NCI-H460 (cell line): ENCODE results near the gene SCYGR2. TPM values are rescaled to one million over a fixed set of nuclear protein-coding genes. Genes with fewer than 3 reads are reported as not detected.
"Not testable (repeated sequence)": the region's sequence is repeated elsewhere in the genome, so short reads cannot be mapped to it uniquely, and the experiment has no call there.

Source experiments
- DNase-seq: peaks from one replicate; pipeline ENCODE4 v3.0.0-alpha.2; 2016; ENCODE audit warnings: low read depth; ENCODE audit errors: extremely low read depth
- polyA plus RNA-seq: library from polyadenylated mRNA; depleted of rRNA; stranded (reverse); fragments of >200 nt; gene quantifications from 2 replicates; pipeline ENCODE4 v1.2.3, GENCODE V29; 2014; cell fraction: nucleus; rRNA removed
- total RNA-seq: library from RNA; depleted of rRNA; stranded (reverse); fragments of >200 nt; shearing (Covaris generic); gene quantifications from 2 replicates; pipeline ENCODE4 v1.2.3, GENCODE V29; 2014; rRNA removed

Gene SCYGR2, protein sequence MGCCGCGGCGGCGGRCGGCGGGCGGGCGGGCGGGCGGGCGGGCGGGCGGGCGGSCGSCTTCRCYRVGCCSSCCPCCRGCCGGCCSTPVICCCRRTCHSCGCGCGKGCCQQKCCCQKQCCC
- total RNA-seq, result not detected in 2 replicates
- not detected in 2 replicates for polyA plus RNA-seq

DNA sequence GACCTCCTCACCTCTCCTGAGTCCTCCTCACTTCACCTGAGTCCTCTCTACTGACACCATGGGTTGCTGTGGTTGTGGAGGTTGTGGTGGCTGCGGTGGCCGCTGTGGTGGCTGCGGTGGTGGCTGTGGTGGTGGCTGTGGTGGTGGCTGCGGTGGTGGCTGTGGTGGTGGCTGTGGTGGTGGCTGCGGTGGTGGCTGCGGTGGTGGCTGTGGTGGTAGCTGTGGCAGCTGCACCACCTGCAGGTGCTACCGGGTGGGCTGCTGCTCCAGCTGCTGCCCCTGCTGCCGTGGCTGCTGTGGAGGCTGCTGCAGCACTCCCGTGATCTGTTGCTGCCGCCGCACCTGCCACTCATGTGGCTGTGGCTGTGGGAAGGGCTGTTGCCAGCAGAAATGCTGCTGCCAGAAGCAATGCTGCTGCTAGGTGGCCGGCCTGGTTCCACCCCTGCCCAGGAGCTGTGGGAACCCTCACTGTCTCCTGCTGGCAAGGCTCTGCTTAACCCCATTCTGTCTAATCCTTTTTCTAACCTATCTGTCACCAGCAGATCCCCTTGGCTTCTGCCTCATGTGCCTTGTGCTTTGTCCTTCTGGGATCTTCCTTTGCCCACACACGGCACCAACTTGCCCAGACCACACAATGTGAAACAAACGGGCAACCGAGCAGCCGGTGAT lies at the start of gene SCYGR2:
Gene SCYGR2, plus strand, starts transcription at position 59 of the 669 bp plus-strand sequence. Its CDS starts 0 bp downstream, at position 59.
- DNase-seq, result not testable (repeated sequence)

DNA sequence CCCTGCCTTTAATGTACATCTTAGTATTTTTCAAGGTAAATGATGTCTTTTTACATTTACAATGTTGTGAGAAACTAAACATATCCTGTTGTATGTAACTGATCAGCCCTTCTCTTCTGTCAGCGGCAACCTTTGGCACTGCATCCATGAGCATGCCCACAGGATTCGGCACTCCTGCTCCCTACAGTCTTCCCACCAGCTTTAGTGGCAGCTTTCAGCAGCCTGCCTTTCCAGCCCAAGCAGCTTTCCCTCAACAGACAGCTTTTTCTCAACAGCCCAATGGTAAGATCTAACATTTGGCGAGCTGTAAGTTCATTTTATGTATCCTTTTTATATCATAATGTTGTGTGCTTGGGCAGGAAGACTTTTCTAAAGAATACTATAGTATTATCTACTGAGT lies 46.9 kb upstream of the SCYGR2 start:
- no peak for DNase-seq

DNA sequence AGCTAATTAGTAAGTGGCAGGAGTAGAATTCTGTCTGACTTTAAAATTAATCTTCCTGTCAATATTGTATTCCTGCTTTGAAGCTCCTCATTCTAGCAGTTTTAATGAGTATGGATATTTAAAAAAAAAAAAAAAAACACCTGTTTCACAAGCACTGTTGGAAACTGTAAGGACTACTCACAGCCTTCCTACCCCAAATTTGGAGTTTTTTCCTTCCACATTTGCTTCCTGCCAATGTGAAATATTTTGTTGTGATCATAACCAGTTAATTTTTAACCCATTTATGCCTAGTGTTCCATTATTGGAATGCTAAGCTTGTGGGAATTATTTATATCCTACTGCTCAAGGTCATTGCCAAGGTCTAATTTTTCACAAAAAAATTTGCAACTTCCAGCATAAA lies 36.1 kb upstream of the SCYGR2 start:
- no peak for DNase-seq

DNA sequence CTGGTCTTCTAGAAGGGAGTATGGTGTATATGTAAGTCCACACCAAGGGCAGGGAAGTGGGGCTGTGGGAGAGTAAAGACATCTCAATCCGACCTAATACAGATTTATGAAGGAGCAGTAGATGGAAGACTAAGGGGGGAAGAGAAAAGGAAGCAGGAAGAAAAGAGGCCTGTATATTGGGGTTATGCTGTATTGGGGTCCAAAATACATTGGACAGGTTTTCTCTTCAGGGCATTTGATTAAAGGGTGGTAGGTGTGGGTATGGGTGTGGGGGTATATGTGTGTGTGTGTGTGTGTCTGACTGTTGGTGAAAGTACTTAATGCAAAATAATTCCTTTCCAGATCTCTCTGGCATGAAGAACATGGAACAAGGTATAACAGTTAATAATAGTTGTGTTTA lies 33.6 kb upstream of the SCYGR2 start:
- DNase-seq, result no peak

DNA sequence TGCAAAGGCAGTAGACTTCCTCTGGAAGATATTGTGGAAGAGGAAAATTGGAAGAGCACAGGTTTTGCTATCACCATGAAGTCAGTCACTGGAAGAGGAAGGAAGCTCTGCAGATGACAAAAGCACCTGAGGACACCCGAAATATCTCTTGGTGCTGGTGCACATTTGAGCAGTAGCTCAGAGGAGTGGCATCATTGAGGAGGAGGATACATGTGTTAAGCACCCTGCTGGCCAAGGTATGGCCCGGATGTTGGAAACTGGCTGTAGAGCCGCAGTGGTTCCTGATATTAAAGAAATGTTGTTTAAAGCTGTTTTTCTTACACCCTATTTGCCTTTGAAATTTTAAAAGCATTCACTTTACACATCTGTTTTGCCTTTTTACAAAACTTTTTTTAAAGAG lies 32.7 kb upstream of the SCYGR2 start:
- DNase-seq, result no peak

DNA sequence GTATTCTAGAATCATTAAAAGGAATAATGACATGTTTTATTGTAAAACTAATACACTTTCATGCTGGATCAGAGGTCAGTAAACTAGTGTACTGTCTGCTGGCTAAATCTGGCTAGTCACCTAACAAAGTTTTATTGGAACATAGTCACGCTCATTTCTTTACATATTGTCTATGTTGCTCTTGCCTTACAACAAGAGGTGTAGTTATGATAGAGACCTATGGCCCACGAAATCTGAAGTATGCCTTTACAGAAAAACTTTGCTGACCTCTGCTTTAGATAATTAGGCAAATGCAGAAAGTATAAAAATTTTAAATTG lies 29.9 kb upstream of the SCYGR2 start:
- no peak for DNase-seq

DNA sequence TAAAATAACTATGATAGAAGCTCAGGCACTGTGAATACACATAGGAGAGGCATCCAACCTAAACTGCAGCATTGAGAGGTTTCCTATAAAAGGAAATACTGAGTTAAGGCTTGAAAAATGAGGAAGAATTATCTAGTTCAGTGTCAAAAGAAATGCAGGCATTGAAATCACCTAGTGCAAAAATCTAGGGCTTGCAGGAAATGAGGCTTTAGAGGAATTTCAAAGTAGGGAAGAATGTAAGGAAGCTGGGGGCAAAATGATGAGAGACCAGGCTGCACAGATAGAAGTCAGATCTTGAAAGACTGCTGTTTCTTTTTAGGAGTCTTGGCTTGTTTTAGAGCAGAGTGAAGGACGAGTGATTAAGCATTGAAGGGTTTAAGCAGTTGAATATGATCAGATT lies 28.1 kb upstream of the SCYGR2 start:
- no peak for DNase-seq

DNA sequence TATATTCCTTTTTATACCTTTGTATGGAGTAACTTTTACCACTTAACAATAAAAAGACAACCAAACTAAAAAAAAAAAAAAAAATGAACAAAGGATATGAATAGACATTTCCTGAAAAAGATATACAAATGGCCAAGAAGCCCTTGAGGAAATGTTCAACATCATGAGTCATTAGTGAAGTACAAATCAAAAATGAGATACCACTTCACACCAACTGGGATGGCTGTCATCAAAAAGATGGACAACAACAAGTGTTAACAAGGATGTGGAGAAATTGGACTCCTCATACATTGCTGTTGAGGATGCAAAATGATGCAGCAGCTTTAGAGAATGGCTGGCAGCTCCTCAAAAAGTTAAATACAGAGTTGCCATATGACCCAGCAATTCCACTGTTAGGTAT lies 22.6 kb upstream of the SCYGR2 start:
- no peak for DNase-seq

DNA sequence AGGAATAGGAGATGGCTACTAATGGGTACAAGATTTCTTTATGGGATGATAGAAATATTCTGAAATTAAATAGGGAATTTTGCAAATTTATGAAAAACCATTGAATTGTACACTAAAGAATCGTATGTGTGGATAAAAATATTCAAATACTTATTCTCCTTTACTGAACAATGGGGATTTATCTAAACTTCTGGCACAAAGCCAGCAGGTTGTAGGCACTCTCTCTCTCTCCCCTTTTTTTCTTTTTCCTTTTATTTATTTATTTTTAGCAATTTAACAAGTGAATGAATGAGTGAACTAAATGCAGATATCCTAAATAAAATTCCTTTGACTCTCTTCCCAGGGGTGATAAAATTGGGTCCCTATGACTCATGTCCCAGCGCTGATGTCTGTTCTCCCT lies 21.9 kb upstream of the SCYGR2 start:
- DNase-seq, result no peak

DNA sequence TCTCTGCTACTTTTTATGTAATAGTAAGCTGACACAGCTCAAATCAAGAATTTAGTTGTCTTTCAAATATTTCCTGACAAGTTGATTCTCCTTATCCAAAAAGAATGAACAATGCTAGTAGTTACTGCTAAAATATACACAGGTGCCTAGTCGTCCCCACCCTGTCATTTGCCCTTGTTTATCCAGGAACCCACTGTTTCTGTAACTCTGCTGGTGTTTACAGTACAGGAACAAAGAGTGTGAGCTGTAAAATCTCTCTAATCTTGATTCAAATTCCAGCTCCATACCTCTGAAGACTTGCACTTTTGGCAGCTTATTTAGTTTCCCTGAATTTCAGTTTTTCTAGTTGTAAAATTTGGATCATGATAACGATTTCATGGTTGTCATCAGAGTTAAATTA lies 21.1 kb upstream of the SCYGR2 start:
- DNase-seq, result no peak

DNA sequence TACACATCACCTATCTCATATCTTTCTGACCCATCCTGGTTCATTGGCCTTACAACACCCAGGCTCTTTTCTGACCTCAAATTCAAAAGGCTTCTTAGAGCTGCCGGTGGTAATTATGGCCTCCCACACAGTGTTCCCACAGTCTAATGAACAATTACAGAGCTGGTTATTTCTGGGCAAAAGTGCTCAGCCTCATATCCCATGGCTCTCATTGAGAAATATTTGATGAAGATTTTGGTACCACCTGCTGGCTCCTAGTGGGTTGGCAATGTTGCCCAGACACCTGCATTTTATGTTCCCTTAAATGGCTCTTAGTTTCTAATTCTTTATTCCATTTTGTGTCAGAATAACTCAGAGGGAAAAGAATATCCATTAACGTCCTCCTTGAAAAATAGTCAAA lies 20.1 kb upstream of the SCYGR2 start:
- DNase-seq, result no peak

DNA sequence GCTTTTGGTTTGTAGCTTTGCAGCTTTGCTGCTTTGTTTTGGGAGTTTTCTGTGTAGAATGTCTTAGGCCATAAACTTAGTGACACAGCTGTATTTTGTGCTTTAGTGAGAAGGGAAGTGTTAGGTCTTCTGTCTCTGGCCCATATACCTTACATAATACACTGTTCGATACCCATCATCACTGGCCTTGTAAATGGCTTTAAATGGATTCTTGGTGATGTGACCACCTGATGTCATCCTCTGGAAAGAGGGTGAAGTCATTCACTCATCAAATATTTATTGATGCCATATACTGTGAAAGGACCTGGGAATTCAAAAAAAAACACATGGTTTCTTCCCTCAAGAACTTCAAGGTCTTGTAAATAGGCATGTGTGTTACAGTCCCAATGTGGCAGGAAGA lies 18.9 kb upstream of the SCYGR2 start:
- no peak for DNase-seq

DNA sequence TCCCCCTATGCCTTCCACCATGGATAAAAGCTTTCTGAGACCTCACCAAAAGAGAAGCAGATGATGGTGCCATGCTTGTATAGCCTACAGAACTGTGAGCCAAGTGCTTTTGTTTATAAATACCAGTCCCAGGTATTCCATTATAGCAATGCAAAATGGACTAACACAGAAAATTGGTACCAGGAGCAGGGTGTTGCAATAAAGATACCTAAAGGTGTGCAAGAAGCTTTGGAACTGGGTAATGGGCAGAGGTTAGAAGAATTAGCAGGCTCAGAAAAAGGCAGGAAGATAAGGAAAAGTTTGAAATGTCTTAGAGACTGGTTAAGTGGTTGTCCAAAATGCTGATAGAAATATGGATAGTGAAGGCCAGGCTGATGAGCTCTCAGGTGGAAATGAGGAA lies 16.3 kb upstream of the SCYGR2 start:
- DNase-seq, result no peak

DNA sequence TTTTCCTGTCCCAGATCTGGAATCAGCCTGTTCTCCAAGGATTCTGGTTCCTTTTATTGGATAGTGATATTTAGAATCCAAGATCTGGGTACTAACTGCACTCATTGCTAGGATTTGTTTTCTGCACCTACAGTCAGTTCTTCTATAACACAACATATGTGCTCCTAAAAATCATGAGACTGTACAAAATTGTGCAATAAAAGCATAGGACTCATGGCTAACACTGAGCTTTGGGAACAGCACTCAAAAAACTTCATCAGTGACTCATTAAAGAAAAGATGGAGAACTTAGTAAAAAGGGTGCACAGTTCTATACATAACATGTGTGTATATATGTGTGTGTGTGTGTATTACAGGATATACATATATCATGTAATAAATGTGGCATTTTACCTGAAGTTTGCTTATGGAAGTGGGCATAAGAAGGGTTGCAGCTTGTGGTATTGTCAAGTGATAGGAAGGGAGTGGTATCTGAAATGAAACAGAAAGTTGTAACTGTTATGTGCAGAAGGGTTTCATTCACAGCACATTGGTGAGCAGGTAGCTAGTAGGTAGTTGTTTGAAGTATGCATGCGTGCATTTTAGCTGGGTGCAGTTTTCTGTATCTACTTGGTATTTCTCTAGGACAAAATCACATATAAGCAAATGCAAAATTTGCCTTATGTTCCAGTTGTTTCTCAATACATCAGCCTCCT lies 5.9 kb upstream of the SCYGR2 start:
- no peak for DNase-seq

DNA sequence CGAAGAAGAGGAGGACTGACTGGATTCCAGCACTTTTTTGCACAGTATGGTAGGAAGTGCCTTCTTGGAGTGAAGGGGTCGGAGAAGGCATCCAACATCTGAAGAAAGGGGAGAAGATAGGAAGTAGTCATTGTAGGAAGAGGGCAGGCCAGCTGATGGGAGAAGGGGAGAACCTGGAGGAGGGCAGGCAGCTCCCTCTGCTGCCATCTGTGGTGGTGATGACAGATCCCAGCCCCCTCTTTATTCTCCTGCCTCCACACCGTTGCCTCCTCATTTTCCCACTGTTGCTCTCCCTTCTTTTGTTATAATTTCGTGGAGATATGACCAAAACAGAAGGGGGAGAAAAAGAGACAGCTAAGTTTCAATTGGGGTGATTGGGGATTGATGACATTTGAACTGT lies 2.9 kb upstream of the SCYGR2 start:
- DNase-seq, result no peak

DNA sequence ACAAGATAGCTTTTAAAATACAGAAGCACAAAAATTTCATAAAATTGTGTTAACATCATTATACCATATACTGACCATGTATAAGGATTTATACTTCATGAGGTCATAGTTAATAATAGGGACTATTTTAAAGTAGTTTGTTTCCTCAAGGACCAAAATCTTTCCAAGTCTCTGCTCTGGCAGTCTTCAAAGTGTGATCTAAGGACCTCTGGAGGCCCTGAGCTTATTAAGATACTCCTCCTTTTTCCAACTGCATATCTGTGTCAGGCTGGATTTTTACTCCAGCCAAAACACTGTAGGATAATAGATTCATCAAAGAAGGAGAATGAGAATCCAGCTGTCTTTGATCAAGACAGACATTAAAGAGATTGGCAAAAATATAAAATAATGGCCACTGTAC lies 1.7 kb upstream of the SCYGR2 start:
- DNase-seq, result no peak

DNA sequence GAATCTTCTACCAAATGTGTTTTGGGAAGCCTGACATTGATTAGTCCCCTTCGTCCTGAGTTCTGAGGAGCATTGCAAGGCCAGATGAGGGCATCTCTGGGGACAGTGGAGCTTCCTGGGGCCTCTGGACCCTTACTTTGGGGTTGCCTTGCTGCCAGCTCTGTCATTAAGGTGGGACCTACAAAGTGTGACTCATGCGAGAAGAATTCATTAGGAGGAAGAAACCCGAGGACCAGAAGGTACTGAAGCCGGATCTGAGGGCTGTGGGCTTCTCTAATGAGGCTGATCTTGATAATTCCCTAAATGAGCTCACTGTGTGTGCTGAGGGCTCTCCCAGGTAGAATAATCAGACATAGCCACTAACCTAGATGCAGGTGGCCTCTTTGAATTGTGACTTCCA lies 695 bp upstream of the SCYGR2 start:
- DNase-seq, result no peak

DNA sequence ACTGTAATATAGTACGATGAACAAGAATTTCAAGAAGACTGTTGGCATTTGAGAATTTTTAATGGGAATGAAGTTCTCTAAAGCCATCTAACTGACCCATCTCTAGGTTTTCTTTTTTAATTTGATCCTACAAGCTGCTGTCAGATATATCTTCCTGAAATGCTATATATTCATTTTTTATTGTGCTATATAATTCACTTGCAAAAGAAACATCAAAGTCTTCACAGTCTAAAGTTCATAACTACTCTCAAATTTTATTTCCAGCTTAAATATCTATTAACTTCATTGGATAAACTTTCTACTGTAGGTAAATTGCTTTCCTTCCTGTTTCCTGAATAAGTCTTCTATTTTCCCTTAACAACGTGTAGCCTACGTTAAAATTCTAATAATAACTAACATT lies 3.7 kb downstream of the SCYGR2 start:
- DNase-seq, result no peak

DNA sequence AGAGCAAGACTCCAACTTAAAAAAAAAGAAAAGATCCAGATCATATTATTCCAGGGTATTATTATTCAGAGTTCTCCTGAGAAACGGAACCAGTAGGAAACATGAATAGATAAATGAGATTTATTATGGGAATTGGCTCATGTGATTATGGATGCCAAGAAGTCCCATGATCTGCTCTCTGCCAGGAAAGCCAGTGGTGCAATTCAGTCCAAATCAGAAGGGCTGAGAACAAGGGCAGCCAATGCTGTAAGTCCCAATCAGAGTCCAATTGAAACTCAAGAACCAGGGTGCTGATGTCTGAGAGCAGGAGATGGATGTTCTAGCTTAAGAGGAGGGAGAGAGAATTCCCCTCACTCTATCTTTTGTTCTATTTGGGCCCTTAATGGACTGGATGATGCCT lies 7.8 kb downstream of the SCYGR2 start:
- no peak for DNase-seq

DNA sequence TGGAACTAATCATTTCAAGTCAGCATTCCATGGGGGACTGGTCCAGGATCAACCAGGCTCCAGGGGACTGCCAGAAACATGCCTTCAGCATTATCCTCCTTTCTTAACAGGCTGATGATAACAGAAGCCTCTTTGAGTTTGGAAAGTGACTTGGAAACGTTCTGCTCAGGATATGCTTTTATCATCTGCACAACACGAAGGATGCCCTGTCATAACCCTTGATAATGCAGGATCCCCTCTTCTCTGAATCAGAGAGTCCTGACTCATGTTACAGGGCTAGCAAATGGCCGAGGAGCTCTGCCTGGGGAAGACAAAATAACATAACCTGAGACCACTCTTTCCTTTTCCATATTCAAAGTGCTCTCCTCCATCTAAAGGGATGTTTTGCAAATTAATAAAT lies 9.2 kb downstream of the SCYGR2 start:
- DNase-seq, result no peak

DNA sequence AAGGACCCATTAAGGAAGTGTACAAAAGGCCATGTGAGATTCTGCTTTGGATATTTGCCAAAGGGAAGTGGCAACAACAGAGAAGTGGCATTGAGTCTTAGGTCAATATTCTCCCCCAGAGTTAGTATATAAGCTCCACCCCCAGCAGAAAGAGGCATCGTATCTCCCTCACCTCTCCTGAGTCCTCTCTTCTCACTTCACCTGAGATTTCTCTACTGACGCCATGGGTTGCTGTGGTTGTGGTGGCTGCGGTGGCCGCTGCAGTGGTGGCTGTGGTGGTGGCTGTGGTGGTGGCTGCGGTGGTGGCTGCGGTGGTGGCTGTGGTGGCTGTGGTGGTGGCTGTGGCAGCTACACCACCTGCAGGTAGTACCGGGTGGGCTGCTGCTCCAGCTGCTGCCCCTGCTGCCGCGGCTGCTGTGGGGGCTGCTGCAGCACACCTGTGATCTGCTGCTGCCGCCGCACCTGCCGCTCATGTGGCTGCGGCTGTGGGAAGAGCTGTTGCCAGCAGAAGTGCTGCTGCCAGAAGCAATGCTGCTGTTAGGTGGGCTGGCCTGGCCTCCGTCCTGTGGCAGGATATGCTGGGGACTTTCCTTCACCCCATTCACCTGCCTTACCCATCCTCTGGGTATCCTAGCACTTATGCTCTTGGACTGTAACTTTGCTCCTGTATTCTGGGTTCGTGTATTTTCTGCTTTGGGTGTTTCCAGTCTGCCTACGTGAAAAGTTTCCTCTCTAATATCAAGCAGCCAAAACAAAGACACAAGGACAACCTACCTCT lies 10.1 kb downstream of the SCYGR2 start:
- DNase-seq, result no peak

DNA sequence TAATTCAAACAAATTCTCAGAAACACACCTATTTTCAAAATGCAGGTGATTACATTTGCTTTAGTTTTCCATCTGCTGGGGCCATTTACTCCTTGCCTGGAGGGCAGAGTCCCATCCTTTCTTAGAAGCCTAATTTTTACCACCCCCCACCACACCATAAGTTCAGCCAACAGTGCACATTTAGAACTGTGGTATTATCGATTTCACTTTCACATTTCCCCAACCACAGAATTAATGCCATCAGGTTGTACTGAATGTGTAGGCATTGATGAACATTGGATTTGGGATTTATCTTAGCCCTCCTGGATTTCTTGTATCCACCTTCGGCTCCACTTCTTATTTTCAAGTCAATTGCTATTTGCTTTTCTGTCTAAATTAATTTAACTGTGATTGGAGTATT lies 11.4 kb downstream of the SCYGR2 start:
- no peak for DNase-seq
